GM19467 (cell line): ENCODE measurements around the gene LPIN3.

Experiments
- ATAC-seq: cut with Tn5 transposase; IDR thresholded peaks from one replicate; pipeline ENCODE4 v1.9.1; 2021; ENCODE audit warnings: mild to moderate bottlenecking, moderate library complexity; ENCODE audit not compliant: unreplicated experiment

LPIN3 gene

DNA sequence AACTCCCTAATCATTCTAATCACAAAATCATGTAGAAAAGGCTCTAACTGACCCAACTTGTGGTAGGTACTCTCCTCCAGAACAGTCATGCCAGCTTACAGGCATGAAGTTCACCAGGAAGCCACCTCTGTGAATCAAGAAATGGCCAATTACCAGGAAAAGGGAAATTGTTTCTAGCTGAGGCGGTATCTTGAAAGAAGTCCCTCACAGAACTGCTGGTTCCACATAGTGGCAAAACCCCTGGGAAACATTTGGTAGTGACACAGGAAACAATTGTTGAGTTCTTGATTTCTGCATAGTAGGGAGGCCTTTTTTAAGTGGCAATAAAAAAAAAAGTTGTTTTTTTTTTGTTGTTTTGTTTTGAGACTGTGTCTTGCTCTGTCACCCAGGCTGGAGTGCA lies 19.6 kb upstream of the LPIN3 start:
- no peak for ATAC-seq

DNA sequence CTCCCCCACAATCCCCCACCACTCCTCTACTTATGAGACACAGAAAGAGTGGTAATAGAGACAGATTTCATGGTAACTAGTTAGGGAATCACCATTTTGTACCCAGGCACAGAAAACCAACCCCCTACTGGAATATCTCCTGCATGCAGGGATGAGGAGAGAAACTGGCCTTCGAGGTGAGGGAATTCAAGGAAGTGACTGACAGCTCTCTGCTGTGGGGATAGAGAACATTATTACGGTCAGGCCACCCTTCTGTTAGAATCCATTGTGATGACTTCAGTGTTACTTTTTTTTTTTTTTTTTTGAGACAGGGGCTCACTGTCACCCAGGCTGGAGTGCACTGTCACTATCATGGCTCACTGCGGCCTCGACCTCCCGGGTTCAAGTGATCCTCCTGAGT lies 13.4 kb upstream of the LPIN3 start:
- no peak for ATAC-seq

DNA sequence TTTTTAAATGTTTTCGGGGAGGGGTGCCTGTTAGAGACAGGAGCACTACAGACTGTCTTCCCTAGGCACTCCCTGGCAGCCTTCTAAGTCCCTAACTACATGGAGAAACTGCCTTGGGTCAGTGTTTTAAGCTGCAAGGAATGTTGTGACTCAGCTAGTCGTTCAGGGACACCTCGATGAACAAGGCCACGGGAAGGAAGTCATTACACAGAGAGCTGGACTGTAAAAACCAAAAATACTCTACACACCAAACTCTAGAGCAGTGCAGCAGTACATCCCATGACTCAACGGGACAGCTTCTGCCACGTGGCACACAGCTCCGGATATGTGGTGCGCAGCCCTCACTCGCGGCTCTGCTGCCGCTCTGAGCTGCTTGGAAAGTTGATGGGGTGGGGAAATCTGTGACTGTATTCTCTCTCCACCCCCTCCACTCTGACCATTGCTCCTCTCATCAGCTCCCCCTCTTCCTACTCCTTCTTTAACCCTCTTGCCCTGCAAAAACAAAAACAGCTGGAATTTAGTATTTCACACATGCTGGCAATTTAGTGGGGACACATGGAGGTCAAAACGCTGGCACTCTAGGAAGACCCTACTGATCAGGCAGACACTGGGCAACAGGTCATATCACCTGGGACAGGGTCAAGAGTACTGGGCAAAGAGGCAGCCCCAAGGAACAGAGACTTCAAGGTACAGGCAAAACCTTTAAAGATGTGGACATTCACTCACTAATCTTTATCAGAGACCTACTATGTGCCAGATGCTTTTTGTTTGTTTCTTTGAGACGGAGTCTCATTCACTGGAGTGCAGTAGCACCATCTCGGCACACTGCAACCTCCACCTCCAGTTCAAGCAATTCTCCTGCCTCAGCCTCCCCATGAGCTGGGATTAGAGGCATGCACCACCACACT lies 10.9 kb upstream of the LPIN3 start:
- peak; percentile 82 for ATAC-seq

DNA sequence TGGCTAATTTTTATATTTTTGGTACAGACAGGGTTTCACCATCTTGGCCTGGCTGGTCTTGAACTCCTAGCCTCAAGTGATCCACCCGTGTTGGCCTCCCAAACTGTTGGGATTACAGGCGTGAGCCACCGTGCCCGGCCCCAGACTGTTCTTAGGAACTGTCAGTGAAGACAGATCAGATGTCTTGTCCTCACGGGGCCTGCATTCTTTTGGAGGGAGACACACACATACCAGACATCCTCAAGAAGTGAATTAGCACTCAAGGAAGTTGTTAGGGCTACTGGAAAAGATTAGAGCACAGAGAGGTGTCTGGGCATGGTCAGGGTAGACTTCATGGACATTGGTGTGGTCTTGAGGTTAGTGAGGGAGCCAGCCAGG lies 10.3 kb upstream of the LPIN3 start:
- no peak for ATAC-seq

DNA sequence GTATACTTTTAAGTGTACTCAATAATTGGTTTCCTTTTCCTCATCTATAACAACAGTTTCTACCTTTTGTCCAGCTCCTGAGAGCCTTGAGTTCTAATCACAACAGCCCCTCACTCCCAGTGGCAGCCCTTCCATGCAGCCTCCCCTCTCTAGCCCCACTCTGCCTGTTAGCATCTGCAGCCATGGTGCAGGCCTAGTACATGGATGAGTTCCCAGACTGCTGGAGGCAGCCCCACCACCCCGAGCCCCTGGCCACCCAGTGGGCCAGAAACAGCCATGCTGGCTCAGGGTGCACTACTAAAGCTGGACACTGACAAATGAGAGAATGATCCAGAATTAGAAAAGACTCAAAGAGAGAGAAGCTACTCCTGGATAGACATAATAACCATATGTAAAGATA lies 9.7 kb upstream of the LPIN3 start:
- no peak for ATAC-seq

DNA sequence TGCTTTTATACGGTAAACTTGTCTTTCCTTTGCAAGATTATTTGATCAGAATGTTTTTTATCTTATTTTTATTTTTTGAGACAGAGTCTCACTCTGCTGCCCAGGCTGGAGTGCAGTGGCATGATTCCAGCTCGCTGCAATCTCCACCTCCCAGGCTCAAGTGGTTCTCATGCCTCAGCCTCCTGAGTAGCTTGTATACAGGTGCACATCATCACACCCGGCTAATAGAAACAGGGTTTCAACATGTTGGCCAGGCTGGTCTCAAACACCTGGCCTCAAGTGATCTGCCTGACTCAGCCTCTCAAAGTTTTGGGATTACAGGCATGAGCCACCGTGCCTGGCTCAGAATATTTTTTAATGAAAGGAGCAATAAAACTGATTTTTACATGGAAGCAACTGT lies 8.9 kb upstream of the LPIN3 start:
- no peak for ATAC-seq

DNA sequence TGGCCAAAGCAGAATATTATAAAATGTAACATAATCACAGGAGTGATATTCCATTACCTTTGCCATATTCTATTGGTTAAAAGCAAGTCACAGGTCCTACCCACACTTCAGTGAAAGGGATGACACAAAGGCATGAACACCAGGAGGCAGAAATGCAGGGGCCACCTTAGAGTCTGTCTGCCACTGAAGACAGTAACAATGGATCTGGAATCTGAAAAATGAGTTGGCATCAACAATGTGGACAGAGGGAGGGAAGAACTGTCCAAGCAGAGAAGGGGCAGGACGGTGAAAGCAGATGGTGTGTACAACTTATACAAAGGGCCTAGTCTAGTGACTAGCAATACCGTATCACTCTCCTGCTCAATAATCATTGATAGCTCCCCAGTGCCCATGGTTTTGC lies 6.6 kb upstream of the LPIN3 start:
- ATAC-seq = no peak

DNA sequence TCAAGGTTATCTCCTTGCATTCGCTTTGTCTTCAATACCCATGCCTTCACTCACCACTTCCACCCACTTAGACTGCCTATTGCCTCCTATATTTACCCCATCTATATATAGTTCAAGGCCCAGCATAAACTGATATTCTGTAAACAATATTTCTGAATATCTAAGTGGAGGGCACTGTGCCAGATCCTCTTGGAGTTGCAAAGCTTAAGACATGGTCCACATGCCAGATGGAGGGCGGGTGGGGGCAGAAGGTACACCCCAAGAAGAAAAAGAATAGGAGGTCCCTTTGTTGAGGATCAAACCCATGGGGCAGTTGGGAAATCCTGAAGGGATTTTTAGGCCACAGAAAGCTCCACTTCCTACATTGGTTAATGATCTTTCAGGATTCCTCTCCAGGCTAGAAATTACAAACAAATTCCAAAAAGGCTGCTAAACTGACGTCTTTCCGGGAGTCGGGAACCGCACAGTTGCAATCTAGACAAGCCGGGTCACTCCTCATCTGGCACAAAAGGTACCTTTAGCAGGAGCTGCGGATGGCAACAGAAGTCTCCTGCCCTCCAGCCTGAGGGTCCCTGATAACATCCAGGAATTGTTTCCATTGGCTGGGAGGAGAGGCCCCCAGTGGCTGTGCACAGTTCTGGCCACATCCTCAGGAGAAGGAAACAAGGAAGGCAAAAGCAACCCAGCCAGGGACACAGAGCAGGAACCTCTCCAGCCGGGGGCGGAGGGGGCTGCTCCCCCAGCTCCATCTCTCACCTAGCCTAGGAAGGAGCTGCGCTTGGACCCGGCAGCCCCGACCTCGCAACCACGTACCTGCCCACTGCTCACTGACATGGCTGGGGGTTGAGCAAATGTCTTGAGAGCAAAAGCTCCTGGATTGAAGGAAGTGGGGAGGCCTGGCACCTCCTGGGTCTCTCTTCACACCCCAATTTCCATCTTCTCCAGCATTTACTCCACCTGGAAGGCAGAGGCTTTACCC lies 5.9 kb upstream of the LPIN3 start:
- ATAC-seq = no peak

DNA sequence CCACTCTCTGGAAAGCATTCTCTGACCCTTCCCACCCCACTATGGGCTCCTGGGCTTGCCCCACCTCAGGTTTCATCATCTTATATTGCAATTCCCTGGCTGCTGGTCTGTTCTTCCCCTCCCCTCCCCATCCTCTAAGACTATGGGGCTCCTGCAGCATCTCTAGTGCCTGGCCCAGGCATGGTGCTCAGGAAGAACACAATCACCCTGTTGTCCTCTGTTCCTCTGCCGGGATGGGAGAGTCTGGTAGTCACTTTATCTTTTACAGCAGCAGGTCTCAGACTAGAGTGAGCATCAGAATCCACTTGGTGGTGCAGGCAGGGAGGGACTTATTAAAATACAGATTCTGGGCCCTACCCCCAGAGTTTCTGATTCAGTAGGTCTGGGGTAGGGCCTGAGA lies 5.0 kb upstream of the LPIN3 start:
- no peak for ATAC-seq

DNA sequence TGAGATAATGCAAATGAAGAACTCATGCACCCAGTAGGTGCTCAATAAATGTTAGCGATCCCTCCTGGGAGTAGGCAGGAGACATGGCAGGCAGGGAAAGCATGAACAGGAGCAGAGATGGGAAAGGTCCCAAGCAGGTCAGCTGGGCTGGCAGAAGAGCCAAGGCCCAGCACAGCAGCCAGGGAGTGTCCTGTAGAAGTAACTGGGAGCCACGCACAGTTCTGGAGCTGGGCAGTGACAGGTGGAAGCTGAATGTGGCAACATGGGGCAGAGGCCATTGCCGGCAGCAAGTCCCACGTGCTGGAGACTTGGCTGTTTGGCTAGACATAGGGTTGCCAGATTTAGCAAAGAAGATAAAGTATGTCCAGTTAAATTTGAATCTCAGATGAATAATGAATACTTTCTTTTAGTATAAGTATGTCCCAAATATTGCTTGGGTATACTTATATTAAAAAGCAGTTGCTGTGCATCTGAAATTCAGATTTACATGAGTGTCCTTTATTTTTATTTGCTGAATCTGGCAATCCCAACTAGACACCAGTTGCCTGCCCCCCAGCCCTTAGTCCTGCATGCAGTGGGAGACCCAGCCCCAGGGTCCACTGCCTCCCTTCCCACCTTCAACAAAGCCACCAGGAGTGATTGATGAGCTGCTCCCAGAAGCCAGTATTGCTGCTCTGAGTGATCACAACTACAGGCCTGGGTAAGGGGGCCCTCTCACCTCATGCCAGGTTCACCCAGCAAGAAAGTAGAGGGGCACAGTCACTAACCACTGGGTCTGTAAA lies 3.7 kb upstream of the LPIN3 start:
- no peak for ATAC-seq

DNA sequence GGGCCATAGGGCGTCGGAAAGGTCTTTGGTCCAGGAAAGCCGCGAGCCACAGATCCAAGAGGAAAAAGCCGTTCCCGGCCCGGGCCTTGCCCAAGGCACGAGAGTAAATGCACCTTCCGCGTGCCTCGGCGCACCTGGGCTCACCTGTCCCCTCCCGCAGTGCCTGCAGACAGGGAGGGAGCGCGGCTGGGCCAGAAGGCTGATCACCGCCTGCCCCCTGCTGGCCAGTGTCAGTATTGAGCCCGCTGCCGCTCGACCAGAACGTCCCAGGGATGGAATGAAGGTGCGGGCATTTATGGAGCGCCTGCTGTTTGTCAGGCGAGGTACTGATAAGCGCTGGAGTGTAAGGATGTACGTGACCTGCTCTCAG lies 679 bp upstream of the LPIN3 start:
- ATAC-seq = peak; percentile 63

DNA sequence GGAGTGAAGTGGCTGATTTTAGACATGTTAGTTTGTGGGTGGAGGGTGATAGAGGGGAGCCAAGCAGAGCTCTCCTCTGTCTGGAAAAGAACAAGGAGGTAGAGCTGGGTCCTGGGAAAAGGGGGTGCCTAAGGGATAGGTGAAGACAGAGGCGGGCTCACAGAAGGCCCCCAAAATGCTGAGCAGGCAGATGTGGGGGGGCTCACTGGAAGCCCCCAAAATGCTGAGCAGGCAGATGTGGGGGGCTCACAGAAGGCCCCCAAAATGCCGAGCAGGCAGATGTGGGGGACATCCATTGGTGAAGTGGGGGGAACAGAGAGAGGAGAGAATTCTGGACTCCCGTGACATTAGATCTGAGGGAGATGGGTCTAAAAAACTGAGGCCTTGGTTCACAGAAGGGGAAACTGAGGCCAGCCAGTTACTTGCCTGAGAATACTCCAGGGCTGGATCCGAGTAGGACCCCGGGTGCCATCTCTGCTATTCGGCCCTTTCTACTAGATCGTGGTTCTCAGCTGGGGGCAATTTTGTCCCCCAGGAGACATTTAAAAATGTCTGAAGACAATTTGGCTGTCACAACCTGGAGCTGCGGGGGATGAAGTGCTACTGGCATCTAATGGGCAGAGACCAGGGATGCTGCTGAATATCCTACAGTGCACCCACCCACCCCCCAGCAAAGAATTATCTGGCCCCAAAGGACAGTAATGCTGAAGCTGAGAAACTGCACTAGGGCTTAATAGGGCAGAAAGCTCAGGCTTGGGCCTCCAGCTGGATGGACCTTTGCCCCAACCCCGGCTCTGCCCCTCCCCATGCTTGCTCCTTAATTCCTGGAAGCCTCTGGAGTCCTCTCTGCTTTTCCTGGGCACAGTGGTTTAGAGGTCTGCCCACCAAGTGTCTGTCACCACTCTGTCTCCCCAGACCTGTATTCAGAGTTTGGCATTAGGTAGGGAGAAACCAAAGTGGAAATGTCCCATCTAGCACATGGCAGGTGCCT lies 2.1 kb downstream of the LPIN3 start:
- ATAC-seq = no peak

DNA sequence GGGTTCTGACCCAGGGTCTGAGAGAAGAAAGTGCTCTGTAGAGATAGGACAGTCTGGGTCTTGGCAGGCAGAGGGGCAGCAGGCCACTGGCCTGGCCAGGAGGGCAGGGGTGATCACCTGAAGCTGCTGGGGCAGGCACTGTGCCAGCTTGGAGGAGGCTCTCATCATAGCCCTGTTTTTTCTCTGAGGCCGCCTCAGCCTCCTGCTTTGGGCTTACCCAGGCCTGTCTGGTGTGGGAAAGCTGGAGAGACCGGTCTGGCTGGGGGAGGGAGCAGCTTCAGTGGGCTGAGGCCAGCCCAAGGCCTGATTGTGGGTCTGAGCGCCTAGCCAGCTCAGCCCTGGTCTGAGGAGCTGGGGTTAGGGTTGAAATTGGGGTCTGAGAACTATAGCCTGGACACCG lies 3.9 kb downstream of the LPIN3 start:
- ATAC-seq = no peak

DNA sequence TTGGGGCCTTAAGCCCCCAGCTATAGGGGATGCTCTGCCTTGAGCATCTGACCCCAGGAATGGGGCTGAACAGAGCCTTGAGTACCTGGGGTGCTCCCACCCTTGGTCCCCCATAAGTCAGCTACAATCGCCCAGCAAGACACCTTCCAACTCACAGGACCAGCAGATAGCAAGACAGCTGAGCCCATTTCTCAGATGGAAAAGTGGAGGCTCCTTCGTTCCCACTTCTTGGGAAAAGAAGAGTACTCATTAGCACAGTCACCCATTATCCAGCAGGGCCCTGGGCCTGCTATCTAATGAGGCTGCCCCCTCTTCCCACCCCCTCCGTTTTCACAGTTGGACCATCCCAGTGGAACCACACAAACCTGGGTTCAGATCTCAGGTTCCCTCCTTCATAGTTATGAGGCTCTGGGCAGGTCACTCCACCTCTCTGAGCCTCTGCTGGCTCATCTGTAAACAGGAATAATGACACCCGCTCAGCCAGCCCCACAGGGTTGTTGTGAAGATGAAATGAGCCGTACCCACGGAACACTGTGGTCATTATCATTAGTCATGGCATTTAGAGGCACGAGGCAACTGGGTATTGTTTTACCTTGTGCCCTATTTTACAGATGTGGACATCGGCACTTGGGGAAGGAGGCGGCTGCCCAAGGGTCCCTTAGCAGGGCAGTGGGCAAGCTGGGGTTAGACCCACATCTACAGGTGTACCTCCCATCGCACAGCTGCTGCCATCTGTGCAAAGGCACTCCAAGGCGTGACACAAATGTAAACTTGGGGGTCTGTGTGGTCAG lies 4.5 kb downstream of the LPIN3 start:
- ATAC-seq = no peak

DNA sequence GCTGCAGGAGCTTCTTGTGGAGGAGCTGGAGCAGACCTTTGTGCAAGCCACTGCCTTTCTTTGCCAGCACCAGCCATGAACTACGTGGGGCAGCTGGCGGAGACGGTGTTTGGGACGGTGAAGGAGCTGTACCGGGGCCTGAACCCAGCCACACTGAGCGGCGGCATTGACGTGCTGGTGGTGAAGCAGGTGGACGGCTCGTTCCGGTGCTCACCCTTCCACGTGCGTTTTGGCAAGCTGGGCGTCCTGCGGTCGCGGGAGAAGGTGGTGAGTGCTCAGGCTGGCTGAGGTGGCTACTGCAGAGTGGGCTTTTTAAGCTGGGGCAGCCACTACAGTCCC lies 5.1 kb downstream of the LPIN3 start:
- ATAC-seq = no peak

DNA sequence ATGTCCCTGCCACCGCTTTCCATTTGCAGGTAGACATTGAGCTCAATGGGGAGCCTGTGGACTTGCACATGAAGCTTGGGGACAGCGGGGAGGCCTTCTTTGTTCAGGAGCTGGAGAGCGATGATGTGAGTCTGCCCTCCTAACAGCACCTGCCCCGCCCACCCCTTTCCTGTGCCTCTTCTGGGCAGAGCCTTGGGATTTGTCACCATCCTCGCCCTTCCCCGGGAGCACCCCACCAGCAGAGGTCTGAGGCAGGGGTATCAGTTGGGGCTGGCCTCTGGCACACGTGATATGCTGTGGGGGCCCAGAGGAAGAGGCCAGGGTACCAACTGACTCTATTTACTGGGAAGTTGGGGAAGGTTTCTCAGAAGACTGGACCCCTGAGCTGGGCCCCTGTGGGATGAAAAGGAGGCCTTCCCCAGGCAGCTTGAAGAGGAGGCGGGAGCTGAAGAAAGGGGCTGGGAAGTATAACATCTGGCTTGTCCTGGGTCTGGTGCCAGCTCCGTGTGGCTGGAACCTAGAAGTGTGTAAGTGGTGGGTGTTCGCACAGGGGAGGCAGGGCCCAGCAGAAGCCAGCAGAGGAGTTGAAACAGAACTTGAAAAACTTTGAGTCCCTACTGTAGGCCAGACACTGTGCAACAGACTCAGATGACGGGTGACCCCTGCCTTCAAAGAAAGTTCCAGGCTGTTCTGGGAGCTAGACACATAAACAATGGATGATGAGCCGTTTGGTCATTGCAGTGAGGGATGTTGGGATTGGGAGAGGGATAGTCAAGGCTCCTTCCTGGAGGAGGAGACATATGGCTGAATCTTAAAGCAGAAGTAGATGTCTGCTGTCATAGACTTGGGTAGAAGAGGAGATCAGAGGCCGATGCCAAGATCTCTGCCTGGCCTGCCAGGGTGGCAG lies 7.2 kb downstream of the LPIN3 start:
- ATAC-seq = no peak

DNA sequence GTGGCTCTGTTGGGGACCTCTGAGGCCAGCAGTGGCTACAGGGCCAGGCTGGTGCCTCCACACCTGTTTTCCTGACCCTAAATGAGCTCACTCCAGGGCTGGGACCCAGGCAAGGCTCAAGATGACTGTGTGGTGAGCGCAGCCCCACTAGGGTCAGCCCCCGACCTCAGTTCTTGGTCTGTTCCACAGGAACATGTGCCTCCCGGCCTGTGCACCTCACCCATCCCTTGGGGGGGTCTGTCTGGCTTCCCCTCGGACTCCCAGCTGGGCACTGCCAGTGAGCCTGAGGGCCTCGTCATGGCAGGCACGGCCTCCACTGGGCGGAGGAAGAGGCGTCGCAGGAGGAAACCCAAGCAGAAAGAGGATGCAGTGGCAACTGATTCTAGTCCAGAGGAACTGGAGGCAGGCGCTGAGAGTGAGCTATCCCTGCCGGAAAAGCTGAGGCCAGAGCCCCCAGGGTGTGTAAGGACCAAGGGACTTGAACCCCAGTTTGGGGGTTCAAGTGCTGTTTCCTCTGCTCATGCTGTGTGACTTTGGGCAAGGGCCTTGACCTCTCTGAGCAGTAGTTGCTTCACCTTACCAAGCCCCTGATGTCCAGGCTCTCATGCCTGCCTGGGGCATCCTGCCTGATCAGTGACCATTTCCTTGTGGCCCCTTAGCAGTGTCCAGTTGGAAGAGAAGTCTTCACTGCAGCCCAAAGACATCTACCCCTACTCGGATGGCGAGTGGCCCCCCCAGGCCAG lies 8.0 kb downstream of the LPIN3 start:
- no peak for ATAC-seq

DNA sequence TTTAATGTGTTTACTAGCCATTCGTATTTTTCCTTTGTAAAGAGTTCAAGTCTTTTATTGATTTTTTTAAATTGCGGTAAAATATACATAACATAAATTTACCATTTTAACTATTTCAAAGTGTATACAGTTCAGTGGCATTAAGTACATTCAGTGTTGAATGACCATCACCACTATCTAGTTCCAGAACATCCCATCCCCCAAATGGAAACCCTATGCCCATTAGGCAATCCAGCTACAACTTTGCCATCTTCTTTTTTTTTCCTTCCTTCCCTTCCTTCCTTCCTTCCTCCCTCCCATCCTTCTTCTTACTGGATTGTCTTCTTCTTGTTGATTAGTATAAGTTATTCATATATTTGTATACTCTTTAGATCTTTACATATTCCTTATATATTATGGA lies 8.6 kb downstream of the LPIN3 start:
- ATAC-seq = no peak
